ENCODE measurements around the gene HMG20A.

The HMG20A gene

GRCh38 chr15:77410701-77411618, 9.7 kb upstream of the HMG20A start:
- Histone ChIP-seq H3K27me3 (ENCODE audit: control insufficient read depth, insufficient read depth, low read length) (peaks cover 4% of the 10 kb centered on the region), H3K9ac (ENCODE audit: low read depth, low read length) (no peak overlapping the region), H3K9me3 (ENCODE audit: control insufficient read depth, insufficient read depth, low read length) (no peaks in the 10 kb centered on the region), H3K4me1 (ENCODE audit: control insufficient read depth, insufficient read depth, low read length) (peaks cover 10% of the 10 kb centered on the region), H3K36me3 (ENCODE audit: control insufficient read depth, insufficient read depth, low read length) (no peaks in the 10 kb centered on the region), H3K4me3 (ENCODE audit: low read depth, low read length) (no peak overlapping the region)

GRCh38 chr15:77411619-77411976, 9.1 kb upstream of the HMG20A start:
- Histone ChIP-seq H3K9me3 (ENCODE audit: control insufficient read depth, insufficient read depth, low read length) (no peaks in the 10 kb centered on the region), H3K4me1 (ENCODE audit: control insufficient read depth, insufficient read depth, low read length) (peaks cover 17% of the 10 kb centered on the region), H3K36me3 (ENCODE audit: control insufficient read depth, insufficient read depth, low read length) (no peaks in the 10 kb centered on the region), H3K4me3 (ENCODE audit: low read depth, low read length) (no peak overlapping the region), H3K9ac (ENCODE audit: low read depth, low read length) (no peak overlapping the region), H3K27me3 (ENCODE audit: control insufficient read depth, insufficient read depth, low read length) (peaks cover 4% of the 10 kb centered on the region)

GRCh38 chr15:77412972-77413698, 7.6 kb upstream of the HMG20A start:
- Histone ChIP-seq H3K4me3 (ENCODE audit: low read depth, low read length) (no peak overlapping the region), H3K27me3 (ENCODE audit: control insufficient read depth, insufficient read depth, low read length) (peaks cover 4% of the 10 kb centered on the region), H3K4me1 (ENCODE audit: control insufficient read depth, insufficient read depth, low read length) (peaks cover 25% of the 10 kb centered on the region), H3K36me3 (ENCODE audit: control insufficient read depth, insufficient read depth, low read length) (no peaks in the 10 kb centered on the region), H3K9ac (ENCODE audit: low read depth, low read length) (no peak overlapping the region), H3K9me3 (ENCODE audit: control insufficient read depth, insufficient read depth, low read length) (no peaks in the 10 kb centered on the region)

- Histone ChIP-seq H3K4me1 (ENCODE audit: control insufficient read depth, insufficient read depth, low read length) (peaks cover 27% of the 10 kb centered on the region), H3K4me3 (ENCODE audit: low read depth, low read length) (no peak overlapping the region), H3K27me3 (ENCODE audit: control insufficient read depth, insufficient read depth, low read length) (peaks cover 9% of the 10 kb centered on the region), H3K36me3 (ENCODE audit: control insufficient read depth, insufficient read depth, low read length) (no peaks in the 10 kb centered on the region), H3K9ac (ENCODE audit: low read depth, low read length) (no peak overlapping the region), H3K9me3 (ENCODE audit: control insufficient read depth, insufficient read depth, low read length) (no peaks in the 10 kb centered on the region)
Observed at GRCh38 chr15:77413699-77414349, 6.9 kb upstream of the HMG20A start.

GRCh38 chr15:77414789-77415442, 5.8 kb upstream of the HMG20A start:
- Histone ChIP-seq H3K9ac (ENCODE audit: low read depth, low read length) (no peak overlapping the region), H3K36me3 (ENCODE audit: control insufficient read depth, insufficient read depth, low read length) (no peaks in the 10 kb centered on the region), H3K9me3 (ENCODE audit: control insufficient read depth, insufficient read depth, low read length) (no peaks in the 10 kb centered on the region), H3K4me1 (ENCODE audit: control insufficient read depth, insufficient read depth, low read length) (peaks cover 27% of the 10 kb centered on the region), H3K27me3 (ENCODE audit: control insufficient read depth, insufficient read depth, low read length) (peaks cover 9% of the 10 kb centered on the region), H3K4me3 (ENCODE audit: low read depth, low read length) (no peak overlapping the region)

- Histone ChIP-seq H3K27me3 (ENCODE audit: control insufficient read depth, insufficient read depth, low read length) (peaks cover 9% of the 10 kb centered on the region), H3K4me1 (ENCODE audit: control insufficient read depth, insufficient read depth, low read length) (peaks cover 27% of the 10 kb centered on the region), H3K9me3 (ENCODE audit: control insufficient read depth, insufficient read depth, low read length) (no peaks in the 10 kb centered on the region), H3K4me3 (ENCODE audit: low read depth, low read length) (no peak overlapping the region), H3K36me3 (ENCODE audit: control insufficient read depth, insufficient read depth, low read length) (no peaks in the 10 kb centered on the region), H3K9ac (ENCODE audit: low read depth, low read length) (no peak overlapping the region)
Observed at GRCh38 chr15:77415450-77416147, 5.1 kb upstream of the HMG20A start.

- no peak overlapping the region for H3K4me3 ChIP-seq (ENCODE audit: low read depth, low read length)
- H3K9me3 ChIP-seq (ENCODE audit: control insufficient read depth, insufficient read depth, low read length), result no peaks in the 10 kb centered on the region
- H3K9ac ChIP-seq (ENCODE audit: low read depth, low read length), result no peak overlapping the region
- H3K4me1 ChIP-seq (ENCODE audit: control insufficient read depth, insufficient read depth, low read length), result peaks cover 27% of the 10 kb centered on the region
- peaks cover 9% of the 10 kb centered on the region for H3K27me3 ChIP-seq (ENCODE audit: control insufficient read depth, insufficient read depth, low read length)
- H3K36me3 ChIP-seq (ENCODE audit: control insufficient read depth, insufficient read depth, low read length), result no peaks in the 10 kb centered on the region
Observed at GRCh38 chr15:77416148-77416455, 4.6 kb upstream of the HMG20A start.

- Histone ChIP-seq H3K9me3 (ENCODE audit: control insufficient read depth, insufficient read depth, low read length) (no peaks in the 10 kb centered on the region), H3K36me3 (ENCODE audit: control insufficient read depth, insufficient read depth, low read length) (no peaks in the 10 kb centered on the region), H3K4me1 (ENCODE audit: control insufficient read depth, insufficient read depth, low read length) (peaks cover 23% of the 10 kb centered on the region), H3K27me3 (ENCODE audit: control insufficient read depth, insufficient read depth, low read length) (peaks cover 9% of the 10 kb centered on the region), H3K4me3 (ENCODE audit: low read depth, low read length) (no peak overlapping the region), H3K9ac (ENCODE audit: low read depth, low read length) (no peak overlapping the region)
Observed at GRCh38 chr15:77416954-77417353, 3.7 kb upstream of the HMG20A start.

- no peak overlapping the region for H3K9ac ChIP-seq (ENCODE audit: low read depth, low read length)
- no peaks in the 10 kb centered on the region for H3K36me3 ChIP-seq (ENCODE audit: control insufficient read depth, insufficient read depth, low read length)
- no peaks in the 10 kb centered on the region for H3K9me3 ChIP-seq (ENCODE audit: control insufficient read depth, insufficient read depth, low read length)
- no peak overlapping the region for H3K4me3 ChIP-seq (ENCODE audit: low read depth, low read length)
- H3K4me1 ChIP-seq (ENCODE audit: control insufficient read depth, insufficient read depth, low read length), result peaks cover 23% of the 10 kb centered on the region
- H3K27me3 ChIP-seq (ENCODE audit: control insufficient read depth, insufficient read depth, low read length), result peaks cover 9% of the 10 kb centered on the region
Observed at GRCh38 chr15:77417602-77418001, 3.1 kb upstream of the HMG20A start.

- Histone ChIP-seq H3K4me1 (ENCODE audit: control insufficient read depth, insufficient read depth, low read length) (peaks cover 25% of the 10 kb centered on the region), H3K4me3 (ENCODE audit: low read depth, low read length) (peak overlapping the region; percentile 68), H3K36me3 (ENCODE audit: control insufficient read depth, insufficient read depth, low read length) (no peaks in the 10 kb centered on the region), H3K27me3 (ENCODE audit: control insufficient read depth, insufficient read depth, low read length) (peaks cover 9% of the 10 kb centered on the region), H3K9me3 (ENCODE audit: control insufficient read depth, insufficient read depth, low read length) (no peaks in the 10 kb centered on the region), H3K9ac (ENCODE audit: low read depth, low read length) (no peak overlapping the region)
Observed at GRCh38 chr15:77418391-77418965, 2.2 kb upstream of the HMG20A start.

Measured in iPS-15b (cell line).